Nephron (organoid): ENCODE data around the gene YAF2.
A peak's percentile ranks its signal among the peaks of the same experiment; 100 is the strongest.

Source experiments
- H3K27ac Mint-ChIP-seq, 3 experiments: 2 replicates each; pipeline ENCODE4 v1.8.0; 2020; ENCODE audit warnings: mixed read lengths in 3 of 3, mild to moderate bottlenecking in 2 of 3, moderate library complexity in 1 of 3
- H3K27me3 Mint-ChIP-seq: 2 replicates; pipeline ENCODE4 v1.8.0; 2021; ENCODE audit warnings: low read depth, mild to moderate bottlenecking, moderate library complexity, mixed read lengths
- H3K36me3 Mint-ChIP-seq: 2 replicates; pipeline ENCODE4 v1.8.0; 2020; ENCODE audit warnings: low read depth, mixed read lengths
- H3K4me1 Mint-ChIP-seq: 2 replicates; pipeline ENCODE4 v1.8.0; 2020; ENCODE audit warnings: mixed read lengths
- H3K4me3 Mint-ChIP-seq, 3 experiments: 2 replicates each; pipeline ENCODE4 v1.8.0; 2020; ENCODE audit warnings: mild to moderate bottlenecking in 3 of 3, mixed read lengths in 3 of 3, moderate library complexity in 2 of 3
- H3K9me3 Mint-ChIP-seq: 2 replicates; pipeline ENCODE4 v1.8.0; 2020; ENCODE audit warnings: mixed read lengths
- CTCF ChIP-seq, 3 experiments: fragments of 200-600 bp; sonication (generic); IDR thresholded peaks; one replicate each; pipeline ENCODE4 v1.5.0; 2021; ENCODE audit warnings: antibody characterized with exemption in 3 of 3; ENCODE audit not compliant: unreplicated experiment in 3 of 3

Gene YAF2

DNA sequence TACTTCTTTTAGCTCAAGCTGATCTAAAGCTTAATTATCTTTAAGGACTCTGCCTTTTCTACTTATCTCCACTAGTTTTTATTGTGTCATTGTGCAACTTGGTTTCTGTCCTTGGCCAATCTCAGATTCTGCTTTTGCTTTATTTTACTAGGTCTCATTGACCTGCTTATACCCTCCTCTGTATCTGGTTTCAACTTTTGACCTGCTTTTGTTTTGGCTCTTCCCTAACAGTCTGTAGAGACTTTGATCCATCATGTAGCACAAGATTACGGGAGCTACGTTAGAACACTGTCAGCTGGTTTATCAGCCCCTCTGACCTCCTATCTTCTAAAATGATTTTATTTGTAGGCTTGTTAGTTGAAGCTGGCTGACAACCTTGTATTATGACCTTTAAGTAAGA lies 44.2 kb upstream of the YAF2 start:
- no peaks in the 10 kb centered on the region for H3K36me3 Mint-ChIP-seq
- peaks cover 9% of the 10 kb centered on the region for H3K27me3 Mint-ChIP-seq
- peaks cover 16% of the 10 kb centered on the region for H3K4me1 Mint-ChIP-seq
- H3K9me3 Mint-ChIP-seq, result no peaks in the 10 kb centered on the region
- no peak overlapping the region for H3K4me3 Mint-ChIP-seq
- H3K27ac Mint-ChIP-seq, result no peak overlapping the region
- TF ChIP-seq CTCF (IDR thresholded peaks at IDR 0.05; ENCODE audit: unreplicated experiment in 3 of 3), result no peak

GRCh38 chr12:42281844-42282243 lies 43.8 kb upstream of the YAF2 start:
- Mint-ChIP-seq H3K4me3 (no peak overlapping the region), H3K9me3 (no peaks in the 10 kb centered on the region), H3K4me1 (peaks cover 19% of the 10 kb centered on the region), H3K27ac (no peak overlapping the region), H3K27me3 (peaks cover 9% of the 10 kb centered on the region), H3K36me3 (no peaks in the 10 kb centered on the region)
- TF ChIP-seq CTCF (IDR thresholded peaks at IDR 0.05; ENCODE audit: unreplicated experiment in 3 of 3), result no peak

GRCh38 chr12:42281278-42281677 lies 43.2 kb upstream of the YAF2 start:
- Mint-ChIP-seq H3K4me3 (no peak overlapping the region), H3K4me1 (peaks cover 19% of the 10 kb centered on the region), H3K36me3 (no peaks in the 10 kb centered on the region), H3K27me3 (peaks cover 9% of the 10 kb centered on the region), H3K27ac (no peak overlapping the region), H3K9me3 (no peaks in the 10 kb centered on the region)
- TF ChIP-seq CTCF (IDR thresholded peaks at IDR 0.05; ENCODE audit: unreplicated experiment in 3 of 3), result no peak

GRCh38 chr12:42278128-42278510 lies 40.1 kb upstream of the YAF2 start:
- peaks cover 9% of the 10 kb centered on the region for H3K27me3 Mint-ChIP-seq
- H3K36me3 Mint-ChIP-seq, result no peaks in the 10 kb centered on the region
- no peak for TF ChIP-seq CTCF (IDR thresholded peaks at IDR 0.05; ENCODE audit: unreplicated experiment in 3 of 3)
- H3K4me1 Mint-ChIP-seq, result peaks cover 14% of the 10 kb centered on the region
- H3K4me3 Mint-ChIP-seq, result no peak overlapping the region
- no peaks in the 10 kb centered on the region for H3K9me3 Mint-ChIP-seq
- H3K27ac Mint-ChIP-seq, result no peak overlapping the region

GRCh38 chr12:42277396-42278127 lies 39.5 kb upstream of the YAF2 start:
- no peak for TF ChIP-seq CTCF (IDR thresholded peaks at IDR 0.05; ENCODE audit: unreplicated experiment in 3 of 3)
- Mint-ChIP-seq H3K27me3 (peaks cover 9% of the 10 kb centered on the region), H3K27ac (peak overlapping the region in 2 of 3 experiments; percentile 16 to 33), H3K4me1 (peaks cover 13% of the 10 kb centered on the region), H3K36me3 (no peaks in the 10 kb centered on the region), H3K4me3 (no peak overlapping the region), H3K9me3 (peaks cover 3% of the 10 kb centered on the region)

DNA sequence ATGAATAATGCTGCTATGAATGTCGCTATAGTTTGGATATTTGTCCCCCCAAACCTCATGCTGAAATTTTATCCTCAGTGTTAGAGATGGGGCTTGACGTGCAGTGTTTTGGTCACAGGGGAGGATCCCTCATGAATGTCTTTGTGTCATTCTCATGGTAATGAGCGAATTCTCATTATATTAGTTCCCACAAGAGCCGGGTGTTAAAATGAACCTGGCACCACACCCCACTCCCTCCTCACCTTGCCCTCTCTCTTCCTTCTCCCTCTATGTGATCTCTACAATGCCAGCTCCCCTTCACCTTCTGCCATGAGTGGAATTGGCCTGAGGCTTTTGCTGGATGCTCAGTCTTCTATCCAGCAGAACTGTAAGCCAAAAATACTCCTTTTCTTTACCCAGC lies 37.5 kb upstream of the YAF2 start:
- TF ChIP-seq CTCF (IDR thresholded peaks at IDR 0.05; ENCODE audit: unreplicated experiment in 3 of 3), result no peak
- peaks cover 9% of the 10 kb centered on the region for H3K27me3 Mint-ChIP-seq
- H3K9me3 Mint-ChIP-seq, result peaks cover 5% of the 10 kb centered on the region
- H3K4me1 Mint-ChIP-seq, result peaks cover 7% of the 10 kb centered on the region
- no peak overlapping the region for H3K4me3 Mint-ChIP-seq
- H3K27ac Mint-ChIP-seq, result no peak overlapping the region
- H3K36me3 Mint-ChIP-seq, result no peaks in the 10 kb centered on the region
